Fibroblast of lung (primary cell): ENCODE results near the gene PDE4D.

ENCODE experiments used
- EZH2 ChIP-seq: IDR thresholded peaks from 2 replicates; pipeline ENCODE4 v1.5.1; 2012; ENCODE audit warnings: low read length, control low read depth, mild to moderate bottlenecking; ENCODE audit errors: missing control alignments
- TF ChIP-seq, protein P1 (sequence below), 2 donors: IDR thresholded peaks in 1 of 2; conservative IDR thresholded peaks in 1 of 2; 1 replicate in 1 of 2; 2 replicates in 1 of 2; pipeline ENCODE4 v1.5.1; 2011 to 2012; ENCODE audit warnings: low read length in 2 of 2, control low read depth in 1 of 2, inconsistent platforms in 1 of 2, low read depth in 1 of 2, mild to moderate bottlenecking in 1 of 2

DNA sequence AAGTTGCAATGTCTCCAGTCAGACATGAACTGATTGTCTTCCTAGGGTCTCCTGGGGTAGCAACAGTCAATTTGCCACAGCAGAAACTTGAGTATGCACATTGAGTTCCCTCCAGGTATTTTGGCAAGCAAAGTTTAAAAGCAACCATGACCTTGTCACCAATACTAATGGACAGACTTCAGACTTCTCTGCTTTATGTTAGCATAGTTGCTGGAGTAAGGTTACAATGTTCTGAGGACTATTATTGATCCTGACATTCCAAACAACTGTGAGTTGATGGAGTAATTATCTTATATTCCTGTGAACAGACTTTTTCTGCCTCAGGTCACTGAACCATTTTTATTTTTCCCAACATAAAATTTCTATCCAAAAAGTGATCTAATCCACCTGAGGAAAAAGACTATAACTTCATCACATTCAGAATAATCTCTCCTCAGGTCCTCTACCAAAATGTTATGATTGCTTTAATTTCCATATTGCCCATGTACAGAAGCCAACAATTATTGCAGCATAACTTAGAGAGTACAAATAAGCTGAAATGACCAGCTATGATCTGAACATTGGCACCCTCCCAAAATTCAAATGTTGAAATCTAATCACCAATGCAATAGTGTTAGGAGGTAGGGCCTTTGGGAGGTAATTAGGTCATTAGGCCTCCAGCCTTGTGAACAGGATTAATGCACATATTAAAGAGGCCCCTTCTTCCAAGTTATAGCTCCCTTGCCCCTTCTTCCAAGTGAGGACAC, 228.3 kb downstream of the PDE4D start:
- TF ChIP-seq, protein P1, sequence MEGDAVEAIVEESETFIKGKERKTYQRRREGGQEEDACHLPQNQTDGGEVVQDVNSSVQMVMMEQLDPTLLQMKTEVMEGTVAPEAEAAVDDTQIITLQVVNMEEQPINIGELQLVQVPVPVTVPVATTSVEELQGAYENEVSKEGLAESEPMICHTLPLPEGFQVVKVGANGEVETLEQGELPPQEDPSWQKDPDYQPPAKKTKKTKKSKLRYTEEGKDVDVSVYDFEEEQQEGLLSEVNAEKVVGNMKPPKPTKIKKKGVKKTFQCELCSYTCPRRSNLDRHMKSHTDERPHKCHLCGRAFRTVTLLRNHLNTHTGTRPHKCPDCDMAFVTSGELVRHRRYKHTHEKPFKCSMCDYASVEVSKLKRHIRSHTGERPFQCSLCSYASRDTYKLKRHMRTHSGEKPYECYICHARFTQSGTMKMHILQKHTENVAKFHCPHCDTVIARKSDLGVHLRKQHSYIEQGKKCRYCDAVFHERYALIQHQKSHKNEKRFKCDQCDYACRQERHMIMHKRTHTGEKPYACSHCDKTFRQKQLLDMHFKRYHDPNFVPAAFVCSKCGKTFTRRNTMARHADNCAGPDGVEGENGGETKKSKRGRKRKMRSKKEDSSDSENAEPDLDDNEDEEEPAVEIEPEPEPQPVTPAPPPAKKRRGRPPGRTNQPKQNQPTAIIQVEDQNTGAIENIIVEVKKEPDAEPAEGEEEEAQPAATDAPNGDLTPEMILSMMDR (conservative IDR thresholded peaks at IDR 0.05 in 1 of 2, IDR thresholded peaks at IDR 0.05 in 1 of 2; ENCODE audit: low read depth in 1 of 2, low read length in 2 of 2): no peak
- no peak for TF ChIP-seq EZH2
